SK-N-SH treated with all-trans-retinoic acid at 6 μM for 48 hours (cell line): ENCODE measurements around the gene TIMM17B.
"Not testable (repeated sequence)": the region's sequence is repeated elsewhere in the genome, so short reads cannot be mapped to it uniquely, and the experiment has no call there.

ENCODE experiments used
- ATAC-seq: fragments of 200-7000 bp; cut with Tn5 transposase; 3 replicates; pipeline ENCODE4 v1.9.1; 2020; ENCODE audit warnings: mild to moderate bottlenecking, moderate library complexity
- ARNTL ChIP-seq: fragments of 450-650 bp; formaldehyde crosslinking; IDR thresholded peaks from 2 replicates; pipeline ENCODE4 v1.5.0; 2020; ENCODE audit warnings: low read depth, mild to moderate bottlenecking, moderate library complexity, borderline replicate concordance
- BACH2 ChIP-seq: fragments of 250-450 bp; sonication (Bioruptor Pico); IDR thresholded peaks from 2 replicates; pipeline ENCODE4 v1.9.0; 2021; ENCODE audit warnings: mild to moderate bottlenecking, borderline replicate concordance
- CSDC2 ChIP-seq: fragments of 250-450 bp; sonication (Bioruptor Pico); IDR thresholded peaks from 2 replicates; pipeline ENCODE4 v1.5.0; 2020; ENCODE audit warnings: mild to moderate bottlenecking, moderate library complexity
- CSRNP3 ChIP-seq: fragments of 250-450 bp; sonication (Bioruptor Pico); IDR thresholded peaks from 2 replicates; pipeline ENCODE4 v1.5.1; 2021; ENCODE audit warnings: mild to moderate bottlenecking, moderate library complexity
- ESRRG ChIP-seq: fragments of 250-450 bp; sonication (Bioruptor Pico); IDR thresholded peaks from 2 replicates; pipeline ENCODE4 v1.6.1; 2021; ENCODE audit warnings: mild to moderate bottlenecking
- GLIS3 ChIP-seq: fragments of 250-450 bp; sonication (Bioruptor Pico); IDR thresholded peaks from 2 replicates; pipeline ENCODE4 v1.5.0; 2020; ENCODE audit warnings: mild to moderate bottlenecking, moderate library complexity
- ISL1 ChIP-seq: fragments of 250-450 bp; sonication (Bioruptor Pico); IDR thresholded peaks from 2 replicates; pipeline ENCODE4 v2.1.2; 2022; ENCODE audit warnings: mild to moderate bottlenecking, moderate library complexity
- OSR1 ChIP-seq: fragments of 250-450 bp; sonication (Bioruptor Pico); IDR thresholded peaks from 2 replicates; pipeline ENCODE4 v1.8.0; 2022; ENCODE audit warnings: moderate library complexity, mild to moderate bottlenecking, inconsistent platforms
- PATZ1 ChIP-seq: fragments of 250-450 bp; sonication (Bioruptor Pico); IDR thresholded peaks from 2 replicates; pipeline ENCODE4 v1.8.0; 2020; ENCODE audit warnings: mild to moderate bottlenecking, moderate library complexity, borderline replicate concordance
- POU6F1 ChIP-seq: fragments of 250-450 bp; sonication (Bioruptor Pico); IDR thresholded peaks from 2 replicates; pipeline ENCODE4 v1.8.0; 2021; ENCODE audit warnings: low read depth, mild to moderate bottlenecking, moderate library complexity, borderline replicate concordance
- PPARA ChIP-seq: fragments of 250-450 bp; sonication (Bioruptor Pico); IDR thresholded peaks from 2 replicates; pipeline ENCODE4 v1.5.0; 2020; ENCODE audit warnings: mild to moderate bottlenecking, borderline replicate concordance
- RARB ChIP-seq: fragments of 250-450 bp; sonication (Bioruptor Pico); IDR thresholded peaks from 2 replicates; pipeline ENCODE4 v1.8.0; 2021; ENCODE audit warnings: mild to moderate bottlenecking, moderate library complexity
- SNAI2 ChIP-seq: fragments of 250-450 bp; sonication (Bioruptor Pico); IDR thresholded peaks from 2 replicates; pipeline ENCODE4 v1.5.0; 2020; ENCODE audit warnings: mild to moderate bottlenecking, moderate library complexity
- TCF4 ChIP-seq: fragments of 250-450 bp; sonication (Bioruptor Pico); IDR thresholded peaks from 2 replicates; pipeline ENCODE4 v1.8.0; 2021; ENCODE audit warnings: mild to moderate bottlenecking, moderate library complexity, borderline replicate concordance
- TOX ChIP-seq: fragments of 250-450 bp; sonication (Bioruptor Pico); IDR thresholded peaks from 2 replicates; pipeline ENCODE4 v1.8.0; 2021; ENCODE audit warnings: mild to moderate bottlenecking, moderate library complexity, borderline replicate concordance
- ZC3H10 ChIP-seq: fragments of 250-450 bp; sonication (Bioruptor Pico); IDR thresholded peaks from 2 replicates; pipeline ENCODE4 v1.5.1; 2021; ENCODE audit warnings: mild to moderate bottlenecking, moderate library complexity
- ZFP3 ChIP-seq: fragments of 250-450 bp; sonication (Bioruptor Pico); IDR thresholded peaks from 2 replicates; pipeline ENCODE4 v1.5.0; 2020; ENCODE audit warnings: mild to moderate bottlenecking, moderate library complexity
- ZFP30 ChIP-seq: fragments of 450-650 bp; formaldehyde crosslinking; IDR thresholded peaks from 2 replicates; pipeline ENCODE4 v1.5.0; 2022; ENCODE audit warnings: mild to moderate bottlenecking, moderate library complexity
- ZNF565 ChIP-seq: fragments of 450-650 bp; formaldehyde crosslinking; conservative IDR thresholded peaks from 2 replicates; pipeline ENCODE4 v1.5.0; 2020; ENCODE audit warnings: low read depth, mild to moderate bottlenecking, moderate library complexity
- ZNF70 ChIP-seq: fragments of 450-650 bp; formaldehyde crosslinking; IDR thresholded peaks from 2 replicates; pipeline ENCODE4 v1.5.0; 2020; ENCODE audit warnings: mild to moderate bottlenecking, moderate library complexity
- ZNF8 ChIP-seq: fragments of 450-650 bp; formaldehyde crosslinking; IDR thresholded peaks from 2 replicates; pipeline ENCODE4 v1.5.0; 2020; ENCODE audit warnings: mild to moderate bottlenecking, moderate library complexity
- TF ChIP-seq, protein P1 (sequence below): fragments of 250-450 bp; sonication (Bioruptor Pico); IDR thresholded peaks from 2 replicates; pipeline ENCODE4 v1.5.1; 2020; ENCODE audit warnings: low read depth, mild to moderate bottlenecking, moderate library complexity

Gene TIMM17B

DNA sequence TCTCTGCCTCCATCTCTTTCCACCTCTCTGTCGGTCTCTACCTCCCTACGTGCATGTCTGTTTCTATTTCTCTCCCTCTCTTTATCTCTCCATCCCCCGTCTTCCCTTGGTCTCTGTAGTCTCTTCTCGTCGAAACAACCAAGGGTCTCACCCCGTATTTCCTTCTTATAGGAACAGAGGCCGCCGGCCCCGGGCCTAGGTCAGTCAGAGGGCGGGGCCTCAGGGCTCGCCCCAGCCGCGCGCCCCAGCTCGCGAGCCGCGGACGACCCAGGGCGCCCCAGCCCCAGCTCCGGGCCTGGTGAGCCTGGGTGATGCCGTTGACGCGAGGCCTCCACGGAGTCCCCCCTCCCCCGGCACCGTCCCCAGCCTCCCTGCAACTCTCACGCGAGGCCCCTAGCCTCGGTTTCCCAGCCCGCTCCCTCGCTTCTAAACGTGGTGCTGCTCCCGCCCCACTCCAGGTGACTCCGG lies 6.6 kb downstream of the TIMM17B start (continued):
- TF ChIP-seq CSDC2 (CRISPR knock-in tag) (no peak), TCF4 (CRISPR knock-in tag) (no peak), PPARA (CRISPR knock-in tag) (no peak), ZNF70 (CRISPR knock-in tag) (no peak), ISL1 (no peak), CSRNP3 (CRISPR knock-in tag) (no peak), GLIS3 (no peak), ZC3H10 (CRISPR knock-in tag) (no peak), ZNF8 (CRISPR knock-in tag) (no peak), SNAI2 (CRISPR knock-in tag) (no peak), RARB (CRISPR knock-in tag) (no peak), OSR1 (no peak), ZFP3 (no peak)
- TF ChIP-seq, protein P1, sequence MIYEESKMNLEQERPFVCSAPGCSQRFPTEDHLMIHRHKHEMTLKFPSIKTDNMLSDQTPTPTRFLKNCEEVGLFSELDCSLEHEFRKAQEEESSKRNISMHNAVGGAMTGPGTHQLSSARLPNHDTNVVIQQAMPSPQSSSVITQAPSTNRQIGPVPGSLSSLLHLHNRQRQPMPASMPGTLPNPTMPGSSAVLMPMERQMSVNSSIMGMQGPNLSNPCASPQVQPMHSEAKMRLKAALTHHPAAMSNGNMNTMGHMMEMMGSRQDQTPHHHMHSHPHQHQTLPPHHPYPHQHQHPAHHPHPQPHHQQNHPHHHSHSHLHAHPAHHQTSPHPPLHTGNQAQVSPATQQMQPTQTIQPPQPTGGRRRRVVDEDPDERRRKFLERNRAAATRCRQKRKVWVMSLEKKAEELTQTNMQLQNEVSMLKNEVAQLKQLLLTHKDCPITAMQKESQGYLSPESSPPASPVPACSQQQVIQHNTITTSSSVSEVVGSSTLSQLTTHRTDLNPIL (CRISPR knock-in tag): no peak

DNA sequence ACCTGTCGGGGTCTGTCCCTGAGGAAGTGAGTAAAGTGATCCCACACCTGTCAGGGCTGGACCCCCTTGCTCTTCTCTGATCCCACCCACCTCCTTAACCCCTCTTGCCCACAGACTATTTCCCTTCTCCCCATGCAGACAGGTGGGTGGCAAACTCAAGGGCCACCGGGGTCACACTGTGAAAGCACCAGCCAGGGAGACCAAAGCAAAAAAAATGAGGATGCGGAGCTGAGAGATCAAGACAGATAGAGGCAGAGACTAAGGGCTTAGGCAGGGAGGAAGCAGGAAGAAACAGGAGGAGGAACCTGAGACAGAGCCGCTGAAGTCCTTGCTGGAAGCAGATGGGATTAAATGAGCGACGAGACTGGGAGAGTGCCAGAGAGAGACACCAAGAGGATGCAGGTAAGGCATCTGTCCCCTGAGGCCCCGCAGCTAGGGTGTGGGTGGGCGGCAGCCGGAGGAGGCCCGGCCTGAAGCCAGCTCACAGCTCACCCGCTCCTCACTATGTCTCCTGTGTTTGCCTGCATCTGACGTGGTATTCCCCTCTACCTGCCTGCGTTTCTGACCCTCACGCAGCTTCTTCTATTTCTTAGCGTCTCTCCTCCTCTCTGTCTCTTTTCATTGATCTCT lies 7.2 kb downstream of the TIMM17B start:
- no peak for ATAC-seq

GRCh38 chrX:48886586-48886985 lies 11.0 kb downstream of the TIMM17B start:
- not testable (repeated sequence) for ATAC-seq

More for the DNA sequence above, 7.2 kb downstream of the TIMM17B start:
- TF ChIP-seq TCF4 (CRISPR knock-in tag) (no peak), POU6F1 (CRISPR knock-in tag) (no peak), PATZ1 (CRISPR knock-in tag) (no peak), ZFP30 (CRISPR knock-in tag) (no peak), ARNTL (CRISPR knock-in tag) (no peak), OSR1 (no peak), ZNF565 (CRISPR knock-in tag) (no peak), ESRRG (CRISPR knock-in tag) (no peak), ZC3H10 (CRISPR knock-in tag) (no peak), ZNF70 (CRISPR knock-in tag) (no peak), RARB (CRISPR knock-in tag) (no peak), SNAI2 (CRISPR knock-in tag) (no peak), PPARA (CRISPR knock-in tag) (no peak), ZNF8 (CRISPR knock-in tag) (no peak), ZFP3 (no peak), TOX (CRISPR knock-in tag) (no peak), BACH2 (CRISPR knock-in tag) (no peak)
- TF ChIP-seq, protein P1 (CRISPR knock-in tag): no peak
